ENCODE data around the gene JAZF1.

The JAZF1 gene

GRCh38 chr7:27840313-27840712, 340.3 kb downstream of the JAZF1 start:
- no peak for DNase-seq (ENCODE audit: low read depth in 2 of 2)

- no peak for DNase-seq (ENCODE audit: low read depth in 2 of 2)
Measured at GRCh38 chr7:27839099-27839498, 341.5 kb downstream of the JAZF1 start.

GRCh38 chr7:27836536-27836935, 344.1 kb downstream of the JAZF1 start:
- DNase-seq (ENCODE audit: low read depth in 2 of 2) = no peak

- DNase-seq (ENCODE audit: low read depth in 2 of 2) = no peak
Measured at GRCh38 chr7:27835376-27835775, 345.2 kb downstream of the JAZF1 start.

- DNase-seq (ENCODE audit: low read depth in 2 of 2) = no peak
Measured at GRCh38 chr7:27834179-27834921, 346.2 kb downstream of the JAZF1 start.

GRCh38 chr7:27826357-27826756, 354.2 kb downstream of the JAZF1 start:
- DNase-seq (ENCODE audit: low read depth in 2 of 2) = no peak

GRCh38 chr7:27825891-27826290, 354.7 kb downstream of the JAZF1 start:
- no peak for DNase-seq (ENCODE audit: low read depth in 2 of 2)

GRCh38 chr7:27822245-27822644, 358.4 kb downstream of the JAZF1 start:
- no peak for DNase-seq (ENCODE audit: low read depth in 2 of 2)

GRCh38 chr7:27812706-27813105, 367.9 kb downstream of the JAZF1 start:
- no peak for DNase-seq (ENCODE audit: low read depth in 2 of 2)

GRCh38 chr7:27810186-27810585, 370.4 kb downstream of the JAZF1 start:
- no peak for DNase-seq (ENCODE audit: low read depth in 2 of 2)

- no peak for DNase-seq (ENCODE audit: low read depth in 2 of 2)
Measured at GRCh38 chr7:27808626-27809025, 372.0 kb downstream of the JAZF1 start.

- DNase-seq (ENCODE audit: low read depth in 2 of 2) = no peak
Measured at GRCh38 chr7:27804139-27804538, 376.5 kb downstream of the JAZF1 start.

- DNase-seq (ENCODE audit: low read depth in 2 of 2) = no peak
Measured at GRCh38 chr7:27802999-27803398, 377.6 kb downstream of the JAZF1 start.

- no peak for DNase-seq (ENCODE audit: low read depth in 2 of 2)
Measured at GRCh38 chr7:27799212-27799611, 381.4 kb downstream of the JAZF1 start.

- DNase-seq (ENCODE audit: low read depth in 2 of 2) = no peak
Measured at GRCh38 chr7:27795977-27796376, 384.6 kb downstream of the JAZF1 start.

- no peak for DNase-seq (ENCODE audit: low read depth in 2 of 2)
Measured at GRCh38 chr7:27793780-27794179, 386.8 kb downstream of the JAZF1 start.

GRCh38 chr7:27788437-27788836, 392.2 kb downstream of the JAZF1 start:
- no peak for DNase-seq (ENCODE audit: low read depth in 2 of 2)

GRCh38 chr7:27784399-27785053, 396.1 kb downstream of the JAZF1 start:
- no peak for DNase-seq (ENCODE audit: low read depth in 2 of 2)

- DNase-seq (ENCODE audit: low read depth in 2 of 2) = no peak
Measured at GRCh38 chr7:27782849-27783248, 397.7 kb downstream of the JAZF1 start.

- DNase-seq (ENCODE audit: low read depth in 2 of 2) = no peak
Measured at GRCh38 chr7:27781188-27781587, 399.4 kb downstream of the JAZF1 start.
